Epithelial cell of prostate (primary cell): ENCODE results near the gene SHLD1.
"Not testable (repeated sequence)": the region's sequence is repeated elsewhere in the genome, so short reads cannot be mapped to it uniquely, and the experiment has no call there.

Source experiments
- DNase-seq: peaks from one replicate; pipeline ENCODE4 v3.0.0-alpha.2; 2011; ENCODE audit warnings: low read depth, low spot score
- H3K27ac ChIP-seq: fragments of 450-650 bp; 2 replicates; pipeline ENCODE4 v1.5.1; 2017; ENCODE audit warnings: mild to moderate bottlenecking

Gene SHLD1

GRCh38 chr20:5734602-5735001 lies 15.6 kb upstream of the SHLD1 start:
- DNase-seq = no peak

GRCh38 chr20:5735845-5736510 lies 14.2 kb upstream of the SHLD1 start:
- no peak for DNase-seq
- no peak overlapping the region for H3K27ac ChIP-seq

More at GRCh38 chr20:5734602-5735001, 15.6 kb upstream of the SHLD1 start:
- H3K27ac ChIP-seq = no peak overlapping the region

DNA sequence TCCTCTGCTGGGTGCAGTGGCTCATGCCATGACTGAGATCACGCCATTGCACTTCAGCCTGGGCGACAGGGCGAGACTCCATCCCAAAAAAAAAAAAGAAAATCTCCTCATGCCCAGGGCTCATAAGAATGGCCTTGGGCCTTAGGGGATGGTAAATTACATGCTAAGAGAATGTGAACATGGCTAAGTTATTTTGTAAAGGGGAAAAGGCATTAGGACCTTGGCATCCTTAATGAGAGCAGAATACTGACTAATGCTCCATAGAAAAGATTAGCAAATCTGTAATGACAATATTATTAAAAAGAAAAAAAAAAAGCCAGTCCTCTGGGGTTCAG lies 12.6 kb upstream of the SHLD1 start:
- no peak for DNase-seq
- H3K27ac ChIP-seq = no peak overlapping the region

DNA sequence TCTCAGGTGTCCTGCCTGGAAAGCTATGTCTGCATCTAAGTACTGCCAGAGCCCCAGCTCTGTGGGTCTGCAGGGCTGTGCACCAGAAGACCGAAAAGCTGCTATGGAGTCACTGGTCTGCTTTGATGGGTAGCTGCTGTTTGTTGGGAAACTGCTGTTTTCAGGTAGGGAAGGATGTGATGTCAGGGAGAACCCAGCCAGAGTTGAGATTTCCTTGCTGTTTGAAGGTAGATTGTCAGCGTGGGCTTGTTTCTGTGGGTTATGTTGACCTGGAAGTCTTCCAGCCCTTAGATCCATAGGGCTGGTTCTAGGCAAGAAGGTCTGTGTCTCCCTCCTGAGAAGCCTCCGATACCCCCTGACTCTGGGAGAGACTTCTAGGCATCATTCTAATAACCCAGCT lies 12.2 kb upstream of the SHLD1 start:
- H3K27ac ChIP-seq = no peak overlapping the region
- DNase-seq = no peak

- not testable (repeated sequence) for DNase-seq, H3K27ac ChIP-seq
Measured at GRCh38 chr20:5740643-5741042, 9.6 kb upstream of the SHLD1 start.

GRCh38 chr20:5741089-5741488 lies 9.1 kb upstream of the SHLD1 start:
- DNase-seq = no peak
- H3K27ac ChIP-seq = no peak overlapping the region

DNA sequence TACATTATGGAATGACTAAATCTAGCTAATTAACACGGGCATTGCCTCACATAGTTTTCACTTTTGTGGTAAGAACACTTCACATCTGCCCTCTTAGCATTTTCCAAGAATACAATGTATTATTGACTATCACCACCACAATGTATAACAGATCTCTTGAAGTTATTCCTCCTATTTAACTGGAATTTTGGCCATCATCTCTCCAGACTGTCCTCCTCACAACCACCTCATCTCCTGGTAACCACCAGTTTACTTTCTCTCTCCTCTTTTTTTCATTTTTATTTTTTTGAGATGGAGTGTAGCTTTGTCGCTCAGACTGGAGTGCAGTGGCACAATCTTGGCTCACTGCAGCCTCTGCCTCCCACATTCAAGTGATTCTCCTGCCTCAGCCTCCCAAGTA lies 8.2 kb upstream of the SHLD1 start:
- no peak for DNase-seq
- no peak overlapping the region for H3K27ac ChIP-seq

- DNase-seq = no peak
Measured at GRCh38 chr20:5745416-5746030, 4.7 kb upstream of the SHLD1 start.

DNA sequence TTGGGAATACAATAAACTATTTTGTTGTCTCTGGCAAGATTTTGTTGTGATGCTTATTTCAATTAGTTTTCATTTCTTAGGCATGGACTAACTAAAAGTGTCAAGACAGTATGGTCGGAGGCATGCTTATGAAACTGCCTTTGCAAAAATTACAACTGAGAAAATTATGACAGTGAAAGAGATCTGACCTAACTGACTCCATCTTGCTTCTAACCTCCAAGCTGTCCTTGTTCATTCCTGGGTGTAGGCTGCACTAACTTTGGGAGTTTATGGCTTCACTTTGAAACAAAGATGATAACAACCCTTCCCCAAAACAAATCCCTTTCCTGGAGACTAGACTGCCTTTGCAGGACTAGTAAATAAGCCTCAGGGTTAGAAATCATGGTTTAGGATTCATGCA lies 4.1 kb upstream of the SHLD1 start:
- H3K27ac ChIP-seq = no peak overlapping the region
- DNase-seq = no peak

More at GRCh38 chr20:5745416-5746030, 4.7 kb upstream of the SHLD1 start:
- H3K27ac ChIP-seq = no peak overlapping the region

GRCh38 chr20:5748246-5748645 lies 2.0 kb upstream of the SHLD1 start:
- no peak overlapping the region for H3K27ac ChIP-seq
- no peak for DNase-seq

GRCh38 chr20:5749512-5749951 lies 669 bp upstream of the SHLD1 start:
- H3K27ac ChIP-seq = peak overlapping the region; percentile 82
- not testable (repeated sequence) for DNase-seq

DNA sequence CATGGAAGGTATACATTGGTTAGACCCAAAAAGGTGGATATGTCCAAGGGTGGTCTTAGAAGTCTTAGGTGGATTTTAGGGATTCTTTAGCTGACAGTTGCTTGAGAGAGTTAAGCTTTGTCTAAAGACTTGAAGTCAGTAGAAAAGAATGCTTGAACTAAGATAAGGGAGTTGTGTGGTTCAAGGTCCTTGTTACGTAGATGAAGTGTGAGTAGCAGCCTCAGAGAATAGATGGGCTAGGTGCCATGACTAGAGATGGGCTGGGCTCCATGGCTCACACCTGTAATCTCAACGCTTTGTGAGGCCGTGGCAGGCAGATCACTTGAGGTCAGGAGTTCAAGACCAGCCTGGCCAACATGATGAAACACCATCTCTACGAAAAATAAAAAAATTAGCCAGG lies 1.7 kb downstream of the SHLD1 start:
- DNase-seq = no peak
- no peak overlapping the region for H3K27ac ChIP-seq

DNA sequence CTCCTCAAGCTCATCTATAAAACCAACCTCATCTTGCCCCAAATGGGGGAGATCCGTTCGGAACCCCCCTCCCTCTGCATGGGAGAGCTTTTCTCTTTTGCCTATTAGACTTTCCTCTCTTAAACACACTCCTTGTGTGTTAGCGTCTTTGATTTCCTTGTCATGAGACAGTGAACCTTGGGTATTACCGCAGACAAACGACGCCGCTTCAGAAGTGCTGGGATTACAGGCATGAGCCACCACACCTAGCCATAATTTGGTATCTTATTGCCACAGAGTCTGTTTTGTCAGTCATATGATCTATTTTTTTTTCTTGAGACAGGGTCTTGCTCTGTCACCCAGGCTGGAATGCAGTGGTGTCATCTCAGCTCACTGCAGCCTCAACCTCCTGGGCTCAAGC lies 3.6 kb downstream of the SHLD1 start:
- H3K27ac ChIP-seq = no peak overlapping the region
- no peak for DNase-seq

DNA sequence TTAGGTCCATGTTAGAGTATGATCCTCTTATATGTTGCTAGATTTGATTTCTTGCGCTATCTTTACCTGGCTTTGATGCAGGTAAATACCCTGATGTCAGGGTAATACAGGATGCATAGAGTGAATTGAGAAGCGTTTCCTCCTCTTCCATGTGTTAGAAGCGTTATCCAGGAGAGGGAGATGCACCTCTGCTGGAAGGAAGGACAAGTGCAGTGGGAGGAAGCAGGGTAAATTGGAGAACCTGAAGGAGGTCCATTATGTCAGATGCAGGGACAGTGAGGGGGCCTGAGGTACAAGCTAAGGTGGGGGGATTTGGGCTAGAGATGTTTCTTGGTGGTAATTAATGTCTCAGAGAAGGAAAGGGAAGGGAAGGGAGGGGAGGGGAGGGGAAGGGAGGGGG lies 7.7 kb downstream of the SHLD1 start:
- DNase-seq = no peak
- no peak overlapping the region for H3K27ac ChIP-seq

DNA sequence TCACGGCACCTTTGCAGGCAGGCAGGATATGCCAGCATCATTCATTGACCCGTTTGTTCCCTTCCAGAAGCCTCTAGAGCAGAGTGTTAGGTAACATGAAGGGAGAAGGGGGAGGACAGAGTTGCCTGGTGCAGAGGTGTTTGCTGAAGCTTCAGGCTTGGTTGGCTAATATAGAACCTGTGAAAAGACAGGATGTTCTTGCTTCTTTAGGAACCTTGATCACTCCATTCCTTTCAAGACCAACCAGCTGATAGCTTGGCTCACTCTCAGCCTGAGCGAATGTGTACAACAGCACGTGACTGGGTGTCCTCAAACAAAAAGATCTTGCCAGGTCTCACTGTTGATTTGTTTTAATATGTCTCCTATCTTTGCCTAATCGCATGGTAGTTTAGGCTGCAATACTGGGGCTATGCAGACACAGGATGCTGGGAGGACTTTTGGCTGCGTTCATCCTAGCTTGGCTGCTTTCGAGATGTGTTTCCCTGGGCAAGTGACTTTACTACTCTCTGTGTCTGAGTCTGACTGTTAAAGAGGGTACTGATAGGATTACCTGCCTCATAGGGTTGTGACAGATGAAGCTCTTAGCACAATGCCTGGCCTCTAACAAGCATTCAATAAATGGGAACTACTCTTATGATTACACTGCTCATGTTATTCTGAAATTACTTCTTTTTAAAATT lies 16.0 kb downstream of the SHLD1 start:
- DNase-seq = no peak
- H3K27ac ChIP-seq = no peak overlapping the region

DNA sequence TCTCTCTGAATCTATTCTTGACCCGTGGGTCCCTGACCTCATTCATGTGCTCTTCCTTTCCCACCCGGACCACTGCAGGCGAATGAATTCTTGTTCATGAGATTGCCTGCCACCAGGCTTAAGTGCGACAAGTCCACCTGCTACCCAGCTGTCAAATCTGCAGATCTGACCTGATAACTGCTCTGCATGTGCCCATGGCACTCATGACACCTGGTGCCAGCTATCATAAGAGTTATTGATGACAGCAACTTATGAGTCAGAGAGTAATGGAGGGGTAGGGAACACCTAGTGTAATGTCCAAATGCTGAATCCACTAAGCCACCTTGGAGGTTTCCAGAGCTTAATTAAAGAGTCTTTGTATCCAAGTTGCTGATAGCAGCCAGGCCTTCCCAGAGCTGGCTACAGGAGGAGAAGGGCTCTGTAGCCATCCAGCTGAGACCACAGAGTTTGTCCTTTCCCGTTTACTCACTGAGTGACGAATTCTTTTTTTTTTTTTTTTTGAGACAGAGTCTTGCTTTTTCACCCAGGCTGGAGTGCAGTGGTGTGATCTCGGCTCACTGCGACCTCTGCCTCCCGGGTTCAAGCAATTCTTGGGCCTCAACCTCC lies 17.4 kb downstream of the SHLD1 start:
- no peak overlapping the region for H3K27ac ChIP-seq

GRCh38 chr20:5770231-5770986 lies 20.2 kb downstream of the SHLD1 start:
- DNase-seq = no peak
- H3K27ac ChIP-seq = no peak overlapping the region

More for the DNA sequence above, 17.4 kb downstream of the SHLD1 start:
- DNase-seq = no peak

DNA sequence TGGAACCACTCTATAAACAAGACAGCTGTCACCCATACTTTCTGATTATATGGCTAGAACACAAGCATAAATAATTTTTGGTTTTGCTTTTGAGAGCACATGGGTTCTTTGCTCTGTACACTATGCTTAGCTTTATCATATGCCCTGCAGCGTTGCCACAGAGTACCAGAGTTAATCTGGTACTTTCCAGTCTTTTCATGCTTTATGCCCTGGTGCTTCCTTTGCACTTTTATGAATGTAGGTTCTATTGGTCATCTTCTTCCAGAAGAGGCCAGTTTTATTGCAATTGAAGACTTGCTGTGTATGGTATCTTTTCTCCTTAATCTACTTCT lies 20.8 kb downstream of the SHLD1 start:
- no peak overlapping the region for H3K27ac ChIP-seq
- DNase-seq = no peak

- no peak for DNase-seq
- H3K27ac ChIP-seq = no peak overlapping the region
Measured at GRCh38 chr20:5772704-5773103, 22.5 kb downstream of the SHLD1 start.

DNA sequence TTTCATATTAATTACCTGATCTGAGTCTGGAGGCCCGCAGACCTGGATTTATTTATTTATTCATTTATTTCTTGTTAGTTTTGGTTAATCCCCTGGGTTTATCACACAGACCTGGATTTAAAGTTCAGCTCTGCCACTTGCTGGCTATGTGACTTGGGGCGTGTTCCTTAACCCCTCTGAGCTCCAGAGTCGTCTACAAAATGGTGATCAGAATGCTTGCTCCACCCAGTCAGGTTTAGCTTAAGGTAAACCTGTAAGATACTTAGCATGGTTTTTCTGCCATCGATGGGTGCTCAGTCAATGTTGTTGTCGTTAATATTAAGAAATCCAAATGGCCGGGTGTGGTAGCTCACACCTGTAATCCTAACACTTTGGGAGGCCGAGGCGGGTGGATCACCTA lies 23.4 kb downstream of the SHLD1 start:
- no peak overlapping the region for H3K27ac ChIP-seq
- DNase-seq = no peak

GRCh38 chr20:5776077-5776476 lies 25.9 kb downstream of the SHLD1 start:
- H3K27ac ChIP-seq = no peak overlapping the region
- DNase-seq = no peak
